ENCODE results near the gene POC1B.
"Not testable (repeated sequence)": the region's sequence is repeated elsewhere in the genome, so short reads cannot be mapped to it uniquely, and the experiment has no call there.

The POC1B gene

DNA sequence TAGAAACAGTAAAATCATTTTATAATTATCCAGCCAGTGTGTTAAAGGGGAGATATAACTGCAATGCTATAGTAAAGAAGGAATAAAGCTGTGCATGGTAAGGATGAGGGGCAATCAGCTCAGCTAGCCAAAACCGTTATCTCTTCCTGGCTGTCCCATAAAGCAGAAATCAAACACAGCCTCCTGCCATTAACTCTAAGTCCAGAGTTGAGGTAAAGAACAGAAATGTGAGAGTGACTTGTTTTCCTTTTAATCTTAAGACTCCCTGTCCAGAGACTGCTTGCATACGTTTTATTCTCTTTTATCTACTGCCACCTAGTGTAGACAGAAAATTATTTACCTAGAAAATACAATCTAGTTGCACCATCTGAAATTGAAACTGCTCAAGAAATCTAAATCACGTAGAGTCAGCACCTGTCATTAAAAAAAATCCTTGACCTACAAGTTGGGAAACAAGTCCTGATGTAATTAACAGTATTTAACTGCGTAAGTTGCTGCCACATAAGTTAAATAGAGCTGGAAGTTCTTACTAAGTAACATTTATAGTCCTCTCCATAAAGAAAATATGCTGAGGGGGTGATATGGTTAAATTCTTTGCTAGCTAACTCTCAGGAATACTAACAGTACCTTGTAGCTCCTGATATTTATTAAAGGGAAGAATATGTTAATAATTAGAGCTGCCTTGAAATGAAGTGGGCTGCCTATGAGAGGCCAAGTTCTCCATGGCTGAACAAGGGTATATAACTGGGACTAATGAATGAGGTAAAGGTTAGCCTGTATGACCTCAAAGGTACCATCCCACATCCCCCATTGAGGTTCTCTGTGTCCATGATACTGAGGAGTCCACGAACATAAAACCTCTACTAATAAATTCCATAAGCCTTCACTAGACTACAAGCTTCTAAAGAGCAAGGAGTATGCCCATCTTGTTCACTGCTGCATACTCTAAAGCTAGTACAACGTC is 63.9 kb downstream of the POC1B start:
- peak; percentile 100 for FAIRE-seq

DNA sequence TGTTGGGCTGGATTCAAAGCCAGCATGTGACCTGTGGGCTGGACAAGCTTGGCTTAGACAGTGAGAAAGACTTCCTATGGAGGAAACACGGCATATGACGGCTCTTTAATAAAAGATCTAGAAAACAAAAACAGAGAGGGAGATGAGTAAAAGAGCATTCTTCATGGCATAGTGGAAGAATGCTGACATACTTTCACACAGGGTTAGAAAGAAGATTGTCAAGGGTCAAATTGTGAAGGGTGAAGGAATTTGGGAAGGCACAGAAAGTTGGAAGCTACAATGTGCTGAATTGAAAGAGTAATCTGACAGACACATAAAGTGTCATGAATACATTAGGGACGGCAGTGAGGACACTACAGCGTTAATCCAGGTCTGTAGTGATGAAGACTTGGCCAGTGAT is 64.7 kb downstream of the POC1B start:
- no peak for FAIRE-seq

DNA sequence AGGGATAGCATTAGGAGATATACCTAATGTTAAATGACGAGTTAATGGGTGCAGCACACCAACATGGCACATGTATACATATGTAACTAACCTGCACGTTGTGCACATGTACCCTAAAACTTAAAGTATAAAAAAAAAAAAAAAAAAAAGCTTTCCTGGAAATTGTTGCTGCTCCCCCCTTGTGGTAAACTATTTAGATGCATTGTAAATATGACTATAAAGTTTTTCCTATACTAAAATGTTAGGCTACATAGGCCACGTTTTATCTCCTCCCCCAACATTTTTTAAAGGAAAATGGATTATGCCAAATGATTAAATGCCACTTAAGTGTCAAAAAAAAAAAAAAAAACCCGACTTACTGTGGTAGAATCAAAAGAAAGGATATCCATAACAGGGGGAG is 66.6 kb downstream of the POC1B start:
- FAIRE-seq = not testable (repeated sequence)

DNA sequence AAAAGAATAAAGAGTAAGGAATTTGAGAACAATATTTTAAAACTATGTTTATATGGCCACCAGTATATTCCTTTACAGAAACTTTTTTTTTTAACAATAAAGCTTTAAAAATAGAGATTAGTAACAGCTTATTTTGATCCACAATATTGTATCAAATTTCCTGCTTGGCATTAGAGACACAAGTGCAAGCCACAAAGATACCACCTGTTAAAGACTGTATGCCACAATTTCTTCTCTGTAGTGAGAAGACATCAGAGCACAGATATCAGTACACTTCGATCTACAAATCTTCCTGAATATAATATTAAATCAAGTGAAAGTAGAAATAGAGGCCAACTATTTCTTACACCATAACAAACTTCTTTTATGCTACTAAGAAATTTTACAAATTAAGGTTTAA is 69.3 kb downstream of the POC1B start:
- FAIRE-seq = no peak

DNA sequence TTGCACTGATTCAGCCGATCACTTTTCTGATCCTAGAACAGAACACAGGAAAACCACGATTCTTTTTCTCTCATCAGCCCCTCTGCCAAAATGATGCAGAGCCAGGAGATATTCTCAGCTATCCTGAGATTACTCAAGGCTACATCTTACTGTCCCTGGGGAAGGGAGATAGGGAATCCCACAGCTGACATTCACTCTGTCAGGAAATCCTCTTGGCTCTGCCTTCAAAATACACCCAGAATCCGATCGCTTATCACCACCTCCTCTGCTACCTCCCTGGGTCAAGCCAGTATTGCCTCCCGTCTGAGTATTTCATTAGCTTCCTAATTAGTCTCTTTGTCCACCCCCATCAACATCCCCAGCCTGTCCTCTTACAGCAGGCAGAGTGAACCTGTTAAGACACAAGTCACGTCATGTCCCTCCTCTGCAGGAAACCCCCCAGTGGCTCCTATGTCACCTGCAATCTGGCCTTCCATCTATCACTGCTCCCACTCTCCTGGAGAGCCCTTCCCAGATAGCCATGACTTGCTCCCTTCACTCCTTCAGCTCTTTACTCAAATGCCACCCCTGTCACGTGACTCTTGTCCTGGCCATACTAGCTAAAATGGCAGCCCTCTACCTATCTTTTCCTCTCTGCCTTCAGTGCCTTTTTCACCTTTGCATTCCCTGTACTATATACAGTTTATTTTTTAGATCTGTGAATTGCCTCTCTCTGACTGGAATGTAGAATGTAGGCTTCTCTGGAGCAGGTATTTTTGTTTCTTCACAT is 71.6 kb downstream of the POC1B start:
- no peak for FAIRE-seq

DNA sequence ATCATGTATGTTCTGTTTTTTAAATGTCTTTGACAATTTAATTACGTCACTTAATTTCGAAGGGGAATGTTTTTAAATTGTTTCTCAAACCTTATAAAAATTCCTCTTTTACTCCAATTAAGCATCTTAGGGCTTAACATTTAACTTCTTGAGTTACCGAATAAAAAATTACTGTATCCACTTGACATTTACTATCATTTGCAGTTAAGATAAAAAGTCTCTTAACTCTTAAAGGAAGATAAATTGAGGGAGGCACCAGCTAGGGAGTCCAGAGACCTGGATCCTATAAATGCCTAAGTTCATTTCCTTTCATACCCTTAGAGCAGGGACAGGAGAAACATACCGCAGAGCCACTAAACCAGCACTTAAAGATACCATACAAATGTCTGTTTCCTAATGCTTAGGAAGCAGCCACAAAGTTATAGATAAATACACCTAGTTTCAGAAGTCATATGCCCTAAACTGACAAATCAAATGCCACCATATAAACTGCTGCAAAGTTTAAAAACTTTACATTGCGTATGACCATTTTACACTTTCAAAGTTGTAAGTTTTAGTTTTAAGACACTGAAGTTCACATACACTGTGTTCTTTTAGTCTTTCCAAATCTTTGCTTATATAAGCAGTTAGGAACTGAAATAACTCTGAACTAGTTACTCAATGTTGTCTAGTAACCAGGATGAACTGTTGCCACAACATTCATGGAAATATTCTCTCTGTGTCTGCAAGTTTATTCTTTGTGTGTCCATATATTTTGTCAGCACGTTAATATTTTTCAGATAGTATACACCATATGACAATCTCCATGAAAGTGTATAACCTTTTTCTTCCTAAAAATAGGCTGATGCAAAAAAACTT is 72.5 kb downstream of the POC1B start:
- no peak for FAIRE-seq

DNA sequence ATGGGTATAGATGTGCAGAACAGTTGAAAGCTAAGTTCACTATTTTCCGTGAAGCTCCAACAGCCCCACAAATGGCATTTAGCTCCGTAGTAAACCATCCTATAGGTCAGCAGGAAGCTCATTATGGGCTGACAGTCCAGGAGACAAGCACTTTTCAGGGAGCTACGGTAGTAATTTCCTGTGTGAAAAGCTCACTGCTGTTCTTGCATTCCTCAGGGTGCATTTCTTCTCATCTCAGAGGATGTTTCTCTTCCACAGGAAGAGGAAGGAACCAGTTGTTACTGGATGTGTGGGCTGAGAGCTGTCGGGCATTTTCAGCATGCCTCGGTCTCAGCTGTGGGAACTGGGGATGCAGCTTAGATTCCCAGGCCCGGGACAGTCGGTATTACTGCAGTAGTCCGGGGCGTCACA is 74.0 kb downstream of the POC1B start:
- FAIRE-seq = no peak

DNA sequence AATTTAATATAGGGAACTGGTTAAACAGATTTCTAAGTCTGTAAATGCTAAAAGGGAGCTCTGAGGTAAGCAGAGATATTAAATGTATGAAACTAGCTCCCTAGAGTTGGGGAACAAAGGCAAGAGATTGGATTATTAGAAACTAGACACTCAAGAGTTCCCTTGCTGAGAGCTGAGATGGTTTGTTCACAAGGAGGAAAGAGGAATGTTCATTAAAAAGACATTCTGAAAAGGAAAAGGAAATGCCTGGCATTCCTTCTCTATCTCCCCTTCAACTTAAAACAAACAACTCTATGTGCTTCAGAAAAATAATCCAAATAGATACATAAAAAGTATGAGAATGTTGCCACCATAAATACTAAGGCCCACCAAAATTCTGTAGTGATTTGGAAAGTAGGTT is 74.9 kb downstream of the POC1B start:
- no peak for FAIRE-seq

DNA sequence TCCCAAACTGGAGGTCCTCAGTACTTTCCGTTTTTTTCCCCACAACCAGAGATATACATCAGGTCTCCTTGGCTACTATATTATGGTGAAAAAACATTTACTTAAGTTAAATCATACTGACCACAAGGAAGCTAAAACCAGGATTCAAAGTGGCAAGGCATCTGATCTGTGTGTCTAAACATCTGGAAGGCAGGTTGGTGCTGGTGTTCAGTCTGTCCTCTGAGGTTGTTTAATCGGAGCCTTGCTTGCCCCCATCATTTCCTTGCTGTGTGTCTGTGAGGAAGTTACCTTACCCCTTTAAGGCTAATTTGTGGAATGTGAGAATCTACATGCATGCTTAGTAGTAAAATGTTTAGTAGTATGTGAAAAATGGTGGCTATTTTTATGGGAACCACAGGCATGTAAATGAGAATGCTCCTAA is 76.9 kb downstream of the POC1B start:
- FAIRE-seq = no peak

DNA sequence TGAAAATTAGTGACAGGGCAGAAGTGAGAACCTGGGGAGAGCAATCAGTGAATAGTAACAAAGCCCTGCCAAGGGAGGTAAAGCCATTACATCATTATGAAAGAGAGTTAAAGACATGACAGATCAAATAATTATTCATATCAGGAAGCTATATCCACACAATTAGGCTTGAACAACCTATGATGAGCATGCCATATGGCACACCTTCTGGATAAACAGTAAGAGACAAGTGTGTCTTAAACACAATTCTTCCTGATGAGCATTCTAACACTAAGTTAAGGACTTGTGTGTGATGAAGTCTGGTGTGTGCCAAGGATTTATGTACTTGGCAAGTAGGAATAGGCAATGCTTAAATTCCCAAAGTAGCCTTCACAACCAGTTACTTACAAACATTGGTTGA is 77.3 kb downstream of the POC1B start:
- FAIRE-seq = no peak

DNA sequence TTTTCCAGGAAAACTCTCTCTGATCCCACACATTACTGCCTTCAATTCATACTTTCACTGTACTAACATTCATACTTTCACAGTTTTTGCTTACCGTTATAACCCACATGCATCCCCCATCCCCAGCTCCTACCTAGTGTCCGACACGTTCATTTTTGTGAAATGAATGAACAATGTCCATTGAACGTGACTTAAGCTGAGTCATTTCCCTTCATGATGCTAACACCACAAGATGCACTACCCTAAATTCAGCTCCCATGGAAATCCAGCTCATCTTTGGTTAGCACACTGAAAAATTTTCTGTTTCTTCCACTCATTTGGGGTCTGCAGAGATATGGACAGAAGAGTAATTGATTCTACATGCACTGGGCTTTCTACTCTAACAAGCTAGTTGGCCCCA is 85.9 kb downstream of the POC1B start:
- FAIRE-seq = no peak

DNA sequence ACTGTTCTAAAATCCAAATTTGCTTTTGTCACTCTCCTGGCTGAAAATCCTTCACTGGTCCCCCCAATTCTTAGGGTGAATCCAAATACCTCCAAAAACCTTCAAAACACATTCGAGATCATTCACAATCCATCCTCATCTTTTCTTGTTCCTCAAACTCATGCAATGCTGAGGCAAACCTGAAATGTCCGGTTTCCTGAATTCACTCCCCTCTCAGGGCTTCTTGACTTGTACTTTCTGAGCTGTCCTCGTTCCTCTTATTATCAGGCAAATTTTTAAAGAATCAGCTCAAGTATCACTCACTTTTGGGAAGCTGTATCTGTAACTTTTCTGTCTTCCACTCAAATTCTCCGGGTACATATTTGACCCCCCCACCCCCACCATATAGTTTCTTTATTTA is 88.6 kb downstream of the POC1B start:
- FAIRE-seq = no peak

DNA sequence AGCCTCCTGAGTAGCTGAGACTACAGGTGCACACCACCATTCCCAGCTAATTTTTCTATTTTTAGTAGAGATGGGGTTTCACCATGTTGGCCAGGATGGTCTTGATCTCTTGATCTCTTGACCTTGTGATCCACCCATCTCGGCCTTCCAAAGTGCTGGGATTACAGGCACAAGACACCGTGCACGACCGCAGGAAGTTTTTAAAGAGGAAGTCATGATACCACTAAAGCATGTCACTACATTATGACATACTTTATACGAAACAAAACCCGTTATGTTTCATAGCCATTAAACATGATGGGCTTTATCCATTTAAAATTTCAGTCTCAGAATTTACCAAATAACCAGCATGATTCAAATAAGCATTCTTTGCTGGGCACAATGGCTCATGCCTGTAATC is 89.8 kb downstream of the POC1B start:
- FAIRE-seq = no peak

DNA sequence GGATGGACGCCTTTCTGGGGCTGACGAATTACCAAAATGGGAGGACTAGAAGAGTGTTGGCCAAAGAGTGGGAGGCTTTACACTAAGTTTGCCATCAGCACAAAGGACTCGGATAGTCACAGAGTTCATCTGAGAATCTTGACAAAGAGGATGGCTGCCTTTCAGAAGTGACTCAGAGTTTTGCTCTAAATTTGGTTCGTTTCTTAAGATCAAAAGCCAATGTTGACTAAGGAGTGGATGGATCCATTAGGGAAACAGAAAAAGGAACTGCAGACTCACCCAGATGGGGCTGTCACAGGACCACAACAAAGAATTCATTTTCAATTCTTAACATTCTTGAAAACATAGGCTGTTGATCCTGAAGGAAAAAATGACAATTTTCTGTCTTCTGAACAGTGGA is 92.2 kb downstream of the POC1B start:
- FAIRE-seq = no peak

DNA sequence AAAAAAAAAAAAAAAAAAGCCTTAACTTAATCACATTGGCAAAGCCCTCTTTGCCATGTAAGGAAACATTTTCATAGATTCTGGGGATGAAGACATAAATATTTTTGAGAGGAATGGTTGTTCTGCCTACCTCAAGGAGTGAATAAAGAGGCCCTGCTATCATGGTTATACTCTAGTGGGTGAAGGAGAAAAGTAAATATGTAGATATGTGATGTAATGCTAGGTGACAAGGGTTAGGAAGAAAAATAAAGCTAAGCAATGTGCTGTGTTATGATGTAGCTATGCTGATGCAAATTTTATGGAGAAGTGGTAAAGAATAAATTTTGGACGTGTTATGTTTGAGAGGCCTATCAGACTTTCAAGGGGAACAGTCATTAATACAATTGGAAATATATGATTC is 93.5 kb downstream of the POC1B start:
- FAIRE-seq = no peak

DNA sequence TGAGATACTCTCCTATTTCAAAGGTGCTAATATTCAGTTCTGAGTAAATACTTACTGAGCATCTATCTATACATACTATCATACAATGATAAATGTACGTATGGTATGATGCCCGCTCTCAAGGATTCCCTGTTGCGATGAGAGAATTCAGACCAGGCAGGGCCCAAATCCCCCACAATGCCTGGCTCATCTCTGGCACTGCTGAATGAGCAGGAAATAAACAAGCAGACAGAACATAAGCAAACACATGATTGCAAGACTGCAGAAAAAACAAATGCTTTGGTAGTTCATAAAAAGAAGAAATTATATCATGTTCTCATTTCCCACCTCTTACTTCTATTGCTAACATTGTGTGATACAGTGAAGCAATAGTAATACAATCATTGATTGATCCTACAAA is 96.3 kb downstream of the POC1B start:
- FAIRE-seq = no peak

DNA sequence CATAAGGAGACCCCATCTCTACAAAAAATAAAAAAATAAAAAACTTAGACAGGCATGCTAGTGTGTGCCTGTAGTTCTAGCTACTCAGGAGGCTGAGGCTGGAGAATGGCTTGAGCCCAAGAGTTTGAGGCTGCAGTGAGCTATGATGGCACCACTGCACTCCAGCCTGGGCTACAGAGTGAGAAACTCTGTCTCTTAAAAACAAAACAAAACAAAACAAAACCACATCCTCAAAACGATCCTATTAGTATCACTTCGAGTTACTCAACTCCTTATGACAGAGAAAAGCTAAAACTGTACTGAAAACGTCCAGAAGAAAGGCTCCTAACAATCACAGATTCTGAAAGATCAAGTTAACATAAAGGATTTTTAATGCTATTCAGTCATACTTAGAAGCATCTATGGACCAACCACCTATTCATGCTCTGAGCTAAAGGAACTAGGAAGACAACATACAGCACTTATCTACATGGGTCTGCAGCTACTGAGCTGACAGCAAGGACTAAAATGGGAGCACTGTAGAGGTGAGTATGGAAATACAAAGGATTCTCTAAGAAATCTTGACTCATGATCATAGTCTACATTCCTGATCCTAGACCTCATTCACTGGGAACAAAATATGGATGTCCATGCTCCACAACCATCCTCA is 98.2 kb downstream of the POC1B start:
- FAIRE-seq = no peak

DNA sequence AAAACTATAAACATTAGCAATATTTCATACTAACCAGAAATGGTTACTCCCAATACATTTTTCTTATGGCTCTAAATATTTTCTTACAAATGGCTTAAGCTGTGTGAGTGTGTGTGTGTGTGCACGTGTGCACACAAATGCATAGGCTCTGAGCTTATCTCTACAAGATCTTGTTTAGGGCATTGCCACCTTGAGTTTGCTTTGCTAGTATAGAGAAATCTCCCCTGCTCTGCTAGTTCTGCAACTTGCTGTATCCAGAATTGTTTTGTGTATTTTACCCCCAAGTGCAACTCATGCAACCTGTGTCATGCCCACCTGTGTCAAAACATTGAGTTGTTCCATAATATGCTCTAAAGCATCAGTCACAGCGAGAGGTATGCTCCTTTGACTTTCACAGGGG is 101.0 kb downstream of the POC1B start:
- no peak for FAIRE-seq

DNA sequence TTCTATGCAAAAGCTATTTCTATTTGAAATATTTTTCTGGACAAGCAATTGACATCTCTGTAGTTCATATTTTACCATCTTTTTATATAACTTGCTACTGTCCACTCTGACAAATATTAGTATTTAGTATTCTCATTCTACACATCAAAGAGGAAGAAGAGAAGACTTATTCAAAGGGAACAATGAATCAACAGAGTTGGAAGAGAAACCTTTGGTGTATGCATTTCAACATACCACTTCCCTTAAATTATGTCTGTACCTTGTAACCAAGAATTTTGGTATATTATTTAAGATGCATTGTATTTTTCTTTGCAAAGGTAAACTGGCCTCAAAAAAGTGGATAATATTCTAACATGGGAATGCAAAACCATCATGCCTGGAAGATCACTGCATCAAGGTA is 101.5 kb downstream of the POC1B start:
- FAIRE-seq = no peak

DNA sequence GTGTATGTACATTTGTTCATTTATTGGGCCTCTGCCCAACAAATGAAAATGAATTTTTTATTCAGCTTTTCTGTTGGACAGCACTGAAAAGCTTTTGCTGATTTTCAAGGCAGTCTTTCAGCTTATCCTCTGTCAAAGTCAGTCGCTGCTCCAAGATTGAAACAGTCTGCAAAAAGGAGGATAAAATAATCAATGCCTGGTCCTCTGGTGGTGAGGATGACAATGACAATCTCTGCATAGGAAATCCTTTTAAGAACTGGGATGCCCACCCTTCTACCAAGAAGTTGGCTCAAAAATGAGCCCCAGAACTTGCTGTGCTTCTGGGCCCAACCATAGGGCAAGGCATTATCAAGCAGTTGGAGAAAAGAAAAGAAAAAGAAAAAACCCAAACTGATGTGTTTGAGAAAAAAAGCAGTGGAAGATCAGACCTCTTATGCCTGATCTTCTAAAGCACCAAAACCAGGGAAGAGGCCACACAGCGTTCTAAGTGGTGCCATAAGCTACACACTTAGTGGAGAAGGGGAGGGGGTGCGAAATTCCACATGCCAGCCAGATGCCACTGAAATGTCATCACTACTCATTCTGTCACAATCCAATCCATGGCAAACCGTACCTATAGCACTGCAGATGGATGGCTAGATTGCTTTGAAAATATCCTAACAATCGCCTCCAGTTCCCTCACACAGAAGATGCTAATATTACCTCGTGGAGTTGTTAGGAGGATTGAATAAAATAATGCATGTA is 104.6 kb downstream of the POC1B start:
- FAIRE-seq = no peak

DNA sequence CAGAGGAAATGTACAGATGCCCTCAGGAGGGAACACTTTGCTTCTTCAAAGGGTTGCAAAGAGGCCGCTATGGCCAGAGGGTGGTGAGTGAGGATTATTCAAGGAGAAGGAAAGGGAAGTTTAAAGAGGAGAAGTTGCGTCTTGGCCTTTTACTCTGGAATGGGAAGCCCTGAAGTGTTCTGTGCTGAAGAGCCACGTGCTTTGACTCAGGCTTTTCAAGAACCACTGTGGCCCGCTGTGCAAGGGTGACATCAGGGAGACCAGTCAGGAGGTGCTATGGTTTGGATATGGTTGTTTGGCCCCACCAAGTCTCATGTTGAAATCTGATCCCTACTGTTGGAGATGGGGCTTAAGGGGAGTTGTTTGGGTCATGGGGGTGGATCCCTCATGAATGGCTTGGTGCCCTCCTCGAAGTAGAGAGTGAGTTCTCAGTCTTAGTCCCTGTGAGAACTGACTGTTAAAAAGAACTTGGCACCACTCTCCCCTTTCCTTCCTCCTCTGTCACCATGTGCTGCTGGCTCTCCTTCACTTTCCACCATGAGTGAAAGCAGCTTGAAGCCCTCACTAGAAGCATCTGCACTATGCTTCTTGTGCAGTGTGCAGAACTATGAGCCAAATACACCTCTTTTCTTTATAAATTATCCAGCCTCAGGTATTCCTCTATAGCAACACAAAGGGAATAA is 107.5 kb downstream of the POC1B start:
- no peak for FAIRE-seq
